GM23338 (cell line): Measurements from ENCODE around the gene UBE2G2. TPM values are rescaled to one million over a fixed set of nuclear protein-coding genes. Genes with fewer than 3 reads are reported as not detected.

Source experiments
- ATAC-seq: fragments of 200-7000 bp; cut with Tn5 transposase; 3 replicates; pipeline ENCODE4 v1.9.1; 2020
- DNase-seq: peaks from one replicate; pipeline ENCODE4 v3.0.0-alpha.2; 2015; ENCODE audit warnings: low spot score
- H2AFZ ChIP-seq: fragments of 200-600 bp; sonication (generic); 2 replicates; pipeline ENCODE4 v1.8.0; 2016; ENCODE audit warnings: antibody characterized with exemption, mild to moderate bottlenecking, moderate library complexity
- H3F3A ChIP-seq: fragments of 200-600 bp; sonication (generic); replicated peaks from 2 replicates; pipeline ENCODE4 v1.8.0; 2017; ENCODE audit warnings: antibody characterized with exemption, mixed run types, low read depth
- H3K27ac ChIP-seq: fragments of 200-600 bp; sonication (generic); 2 replicates; pipeline ENCODE4 v1.6.1; 2016; ENCODE audit warnings: low read depth
- H3K27me3 ChIP-seq: fragments of 200-600 bp; sonication (generic); 2 replicates; pipeline ENCODE4 v1.8.0; 2016; ENCODE audit warnings: mild to moderate bottlenecking, mixed run types, moderate library complexity; ENCODE audit not compliant: insufficient read depth
- H3K36me3 ChIP-seq: fragments of 200-600 bp; sonication (generic); 2 replicates; pipeline ENCODE4 v1.8.0; 2016; ENCODE audit warnings: mild to moderate bottlenecking; ENCODE audit not compliant: insufficient read depth
- H3K4me1 ChIP-seq: fragments of 200-600 bp; sonication (generic); 2 replicates; pipeline ENCODE4 v1.8.0; 2016; ENCODE audit warnings: mild to moderate bottlenecking, moderate library complexity; ENCODE audit not compliant: insufficient read depth
- H3K4me2 ChIP-seq: fragments of 200-600 bp; sonication (generic); 2 replicates; pipeline ENCODE4 v1.7.1; 2017; ENCODE audit warnings: mixed run types
- H3K4me3 ChIP-seq: fragments of 200-600 bp; sonication (generic); 2 replicates; pipeline ENCODE4 v1.6.1; 2016; ENCODE audit warnings: mixed run types
- H3K79me2 ChIP-seq: fragments of 200-600 bp; sonication (generic); replicated peaks from 2 replicates; pipeline ENCODE4 v1.8.0; 2017; ENCODE audit warnings: mild to moderate bottlenecking; ENCODE audit not compliant: insufficient read depth
- H3K9me2 ChIP-seq: fragments of 200-600 bp; sonication (generic); 2 replicates; pipeline ENCODE4 v1.8.0; 2017; ENCODE audit not compliant: insufficient read depth
- H4K20me1 ChIP-seq: fragments of 200-600 bp; sonication (generic); replicated peaks from 2 replicates; pipeline ENCODE4 v1.8.0; 2017; ENCODE audit warnings: mild to moderate bottlenecking; ENCODE audit not compliant: insufficient read depth
- H3K27ac Mint-ChIP-seq: 2 replicates; pipeline ENCODE4 v1.8.0; 2020; ENCODE audit warnings: inconsistent platforms, mild to moderate bottlenecking, moderate library complexity, mixed read lengths
- H3K27me3 Mint-ChIP-seq: 3 replicates; pipeline ENCODE4 v1.8.0; 2022; ENCODE audit warnings: low read depth, mild to moderate bottlenecking, moderate library complexity, mixed read lengths, inconsistent platforms; ENCODE audit not compliant: insufficient read depth, poor library complexity
- H3K36me3 Mint-ChIP-seq: 3 replicates; pipeline ENCODE4 v1.8.0; 2021; ENCODE audit warnings: low read depth, mild to moderate bottlenecking, inconsistent platforms, moderate library complexity, mixed read lengths
- H3K4me1 Mint-ChIP-seq: 3 replicates; pipeline ENCODE4 v1.8.0; 2020; ENCODE audit warnings: mild to moderate bottlenecking, inconsistent platforms, mixed read lengths
- H3K4me3 Mint-ChIP-seq: 3 replicates; pipeline ENCODE4 v1.8.0; 2021; ENCODE audit warnings: moderate library complexity, mild to moderate bottlenecking, inconsistent platforms, mixed read lengths
- H3K9me3 Mint-ChIP-seq: 3 replicates; pipeline ENCODE4 v1.8.0; 2020; ENCODE audit warnings: moderate library complexity, mild to moderate bottlenecking, inconsistent platforms, mixed read lengths
- CREB1 ChIP-seq: fragments of 250-450 bp; sonication (Bioruptor Pico); IDR thresholded peaks from 2 replicates; pipeline ENCODE4 v1.5.0; 2020; ENCODE audit warnings: low read depth, mild to moderate bottlenecking, moderate library complexity
- CTCF ChIP-seq, 2 experiments: fragments of 200-600 bp in 1 of 2; sonication (generic) in 1 of 2; conservative IDR thresholded peaks; 2 replicates each; pipeline versions ENCODE4 v1.5.1 to v1.6.1; 2016 to 2017; ENCODE audit warnings: antibody characterized with exemption in 2 of 2, low read depth in 2 of 2, mild to moderate bottlenecking in 2 of 2, moderate library complexity in 1 of 2
- EZH2 ChIP-seq: fragments of 200-600 bp; sonication (generic); IDR thresholded peaks from one replicate; pipeline ENCODE4 v1.8.0; 2017; ENCODE audit warnings: antibody characterized with exemption, mild to moderate bottlenecking, low read depth; ENCODE audit not compliant: unreplicated experiment
- EZH2phosphoT487 ChIP-seq: fragments of 200-600 bp; sonication (generic); IDR thresholded peaks from one replicate; pipeline ENCODE4 v1.8.1; 2018; ENCODE audit warnings: antibody characterized with exemption; ENCODE audit not compliant: unreplicated experiment
- POLR2AphosphoS5 ChIP-seq: IDR thresholded peaks from 2 replicates; pipeline ENCODE4 v1.6.1; 2016; ENCODE audit warnings: antibody characterized with exemption, low read depth
- REST ChIP-seq: IDR thresholded peaks from one replicate; pipeline ENCODE4 v1.6.1; 2018; ENCODE audit warnings: antibody characterized with exemption; ENCODE audit not compliant: unreplicated experiment
- STAT1 ChIP-seq: IDR thresholded peaks from one replicate; pipeline ENCODE4 v1.6.1; 2016; ENCODE audit warnings: antibody characterized with exemption; ENCODE audit not compliant: unreplicated experiment
- ZNF331 ChIP-seq: fragments of 250-450 bp; sonication (Bioruptor Pico); IDR thresholded peaks from 2 replicates; pipeline ENCODE4 v1.5.0; 2020; ENCODE audit warnings: low read depth, mild to moderate bottlenecking, moderate library complexity
- ZNF462 ChIP-seq: fragments of 250-450 bp; sonication (Bioruptor Pico); IDR thresholded peaks from 2 replicates; pipeline ENCODE4 v1.5.0; 2020; ENCODE audit warnings: mild to moderate bottlenecking, moderate library complexity
- polyA plus RNA-seq: library from polyadenylated mRNA; unstranded; fragments of >200 nt; fragmentation: Nextera tagmentation; extraction: Ambion mirVana; gene quantifications from 2 replicates; pipeline ENCODE4 v1.2.1, GENCODE V29; 2016
- total RNA-seq: library from RNA; depleted of rRNA; stranded (reverse); fragments of >200 nt; shearing (Covaris generic); gene quantifications from 2 replicates; pipeline ENCODE4 v1.2.3, GENCODE V29; 2014

UBE2G2 gene
- total and polyA plus RNA-seq, 2 experiments from 2014 or later, result 66.4 to 100 TPM

- TF ChIP-seq REST (no peak), POLR2AphosphoS5 (no peak), EZH2phosphoT487 (no peak), CREB1 (CRISPR knock-in tag) (no peak), STAT1 (no peak)
These were observed 2.0 kb downstream of the UBE2G2 start (continued) for GRCh38 chr21:44799646-44800045.

- DNase-seq, result no peak
- Mint-ChIP-seq H3K27ac (no peak overlapping the region), H3K4me1 (peaks cover 30% of the 10 kb centered on the region), H3K27me3 (peaks cover 8% of the 10 kb centered on the region), H3K36me3 (peaks cover 51% of the 10 kb centered on the region), H3K9me3 (no peaks in the 10 kb centered on the region), H3K4me3 (no peak overlapping the region)
- ATAC-seq, result no peak
- H2AFZ ChIP-seq, result no peak overlapping the region
- H3K4me2 ChIP-seq, result no peak overlapping the region
- peaks cover 12% of the 10 kb centered on the region; the same call in 1 of the 2 replicates for H3K36me3 ChIP-seq
- peaks cover 18% of the 10 kb centered on the region; the same call in 1 of the 2 replicates for H3K4me1 ChIP-seq
- peaks cover 49% of the 10 kb centered on the region for H4K20me1 ChIP-seq
- no peaks in the 10 kb centered on the region for H3K9me2 ChIP-seq
- H3K27me3 ChIP-seq, result no peaks in the 10 kb centered on the region
- no peak overlapping the region for H3K27ac ChIP-seq
- no peak overlapping the region for H3K4me3 ChIP-seq
- H3K79me2 ChIP-seq, result peaks cover 86% of the 10 kb centered on the region
- H3F3A ChIP-seq, result 0 out of 2 replicates have a peak, but pooled peaks cover 13% of the 10 kb centered on the region
- no peak for TF ChIP-seq EZH2
- no peak for TF ChIP-seq EZH2phosphoT487
- no peak for TF ChIP-seq STAT1
- no peak for TF ChIP-seq CTCF (conservative IDR thresholded peaks at IDR 0.05; ENCODE audit: low read depth in 2 of 2)
- TF ChIP-seq ZNF331, result no peak
- TF ChIP-seq REST, result no peak
- no peak for TF ChIP-seq ZNF462
These were observed 3.8 kb downstream of the UBE2G2 start for GRCh38 chr21:44797775-44798174.
